ENCODE results near the gene PABPN1L. TPM values are rescaled to one million over a fixed set of nuclear protein-coding genes. Genes with fewer than 3 reads are reported as not detected.

PABPN1L gene
- total and polyA plus RNA-seq, 2 experiments from 2014 or later, result not detected

DNA sequence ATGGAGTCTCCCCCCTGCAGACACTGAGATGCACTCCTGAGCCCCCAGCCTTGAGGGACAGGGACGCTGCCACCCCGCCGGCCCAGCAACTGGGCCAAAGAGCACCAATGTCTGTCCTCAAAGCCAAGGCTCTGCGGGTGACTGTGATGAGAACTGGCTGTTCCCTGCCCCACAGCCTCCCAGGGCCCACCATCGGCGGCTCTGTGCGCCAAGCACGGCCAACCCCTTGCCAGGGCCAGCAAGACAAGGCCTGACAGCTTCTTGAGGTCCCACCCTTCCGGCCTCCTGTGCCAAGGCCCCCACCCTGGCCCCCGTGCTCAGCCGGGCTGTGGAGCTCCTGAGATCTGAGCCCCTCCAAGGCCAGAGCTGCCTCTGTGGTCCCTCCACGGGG lies 34.2 kb upstream of the PABPN1L start (continued):
- TF ChIP-seq, protein P1, sequence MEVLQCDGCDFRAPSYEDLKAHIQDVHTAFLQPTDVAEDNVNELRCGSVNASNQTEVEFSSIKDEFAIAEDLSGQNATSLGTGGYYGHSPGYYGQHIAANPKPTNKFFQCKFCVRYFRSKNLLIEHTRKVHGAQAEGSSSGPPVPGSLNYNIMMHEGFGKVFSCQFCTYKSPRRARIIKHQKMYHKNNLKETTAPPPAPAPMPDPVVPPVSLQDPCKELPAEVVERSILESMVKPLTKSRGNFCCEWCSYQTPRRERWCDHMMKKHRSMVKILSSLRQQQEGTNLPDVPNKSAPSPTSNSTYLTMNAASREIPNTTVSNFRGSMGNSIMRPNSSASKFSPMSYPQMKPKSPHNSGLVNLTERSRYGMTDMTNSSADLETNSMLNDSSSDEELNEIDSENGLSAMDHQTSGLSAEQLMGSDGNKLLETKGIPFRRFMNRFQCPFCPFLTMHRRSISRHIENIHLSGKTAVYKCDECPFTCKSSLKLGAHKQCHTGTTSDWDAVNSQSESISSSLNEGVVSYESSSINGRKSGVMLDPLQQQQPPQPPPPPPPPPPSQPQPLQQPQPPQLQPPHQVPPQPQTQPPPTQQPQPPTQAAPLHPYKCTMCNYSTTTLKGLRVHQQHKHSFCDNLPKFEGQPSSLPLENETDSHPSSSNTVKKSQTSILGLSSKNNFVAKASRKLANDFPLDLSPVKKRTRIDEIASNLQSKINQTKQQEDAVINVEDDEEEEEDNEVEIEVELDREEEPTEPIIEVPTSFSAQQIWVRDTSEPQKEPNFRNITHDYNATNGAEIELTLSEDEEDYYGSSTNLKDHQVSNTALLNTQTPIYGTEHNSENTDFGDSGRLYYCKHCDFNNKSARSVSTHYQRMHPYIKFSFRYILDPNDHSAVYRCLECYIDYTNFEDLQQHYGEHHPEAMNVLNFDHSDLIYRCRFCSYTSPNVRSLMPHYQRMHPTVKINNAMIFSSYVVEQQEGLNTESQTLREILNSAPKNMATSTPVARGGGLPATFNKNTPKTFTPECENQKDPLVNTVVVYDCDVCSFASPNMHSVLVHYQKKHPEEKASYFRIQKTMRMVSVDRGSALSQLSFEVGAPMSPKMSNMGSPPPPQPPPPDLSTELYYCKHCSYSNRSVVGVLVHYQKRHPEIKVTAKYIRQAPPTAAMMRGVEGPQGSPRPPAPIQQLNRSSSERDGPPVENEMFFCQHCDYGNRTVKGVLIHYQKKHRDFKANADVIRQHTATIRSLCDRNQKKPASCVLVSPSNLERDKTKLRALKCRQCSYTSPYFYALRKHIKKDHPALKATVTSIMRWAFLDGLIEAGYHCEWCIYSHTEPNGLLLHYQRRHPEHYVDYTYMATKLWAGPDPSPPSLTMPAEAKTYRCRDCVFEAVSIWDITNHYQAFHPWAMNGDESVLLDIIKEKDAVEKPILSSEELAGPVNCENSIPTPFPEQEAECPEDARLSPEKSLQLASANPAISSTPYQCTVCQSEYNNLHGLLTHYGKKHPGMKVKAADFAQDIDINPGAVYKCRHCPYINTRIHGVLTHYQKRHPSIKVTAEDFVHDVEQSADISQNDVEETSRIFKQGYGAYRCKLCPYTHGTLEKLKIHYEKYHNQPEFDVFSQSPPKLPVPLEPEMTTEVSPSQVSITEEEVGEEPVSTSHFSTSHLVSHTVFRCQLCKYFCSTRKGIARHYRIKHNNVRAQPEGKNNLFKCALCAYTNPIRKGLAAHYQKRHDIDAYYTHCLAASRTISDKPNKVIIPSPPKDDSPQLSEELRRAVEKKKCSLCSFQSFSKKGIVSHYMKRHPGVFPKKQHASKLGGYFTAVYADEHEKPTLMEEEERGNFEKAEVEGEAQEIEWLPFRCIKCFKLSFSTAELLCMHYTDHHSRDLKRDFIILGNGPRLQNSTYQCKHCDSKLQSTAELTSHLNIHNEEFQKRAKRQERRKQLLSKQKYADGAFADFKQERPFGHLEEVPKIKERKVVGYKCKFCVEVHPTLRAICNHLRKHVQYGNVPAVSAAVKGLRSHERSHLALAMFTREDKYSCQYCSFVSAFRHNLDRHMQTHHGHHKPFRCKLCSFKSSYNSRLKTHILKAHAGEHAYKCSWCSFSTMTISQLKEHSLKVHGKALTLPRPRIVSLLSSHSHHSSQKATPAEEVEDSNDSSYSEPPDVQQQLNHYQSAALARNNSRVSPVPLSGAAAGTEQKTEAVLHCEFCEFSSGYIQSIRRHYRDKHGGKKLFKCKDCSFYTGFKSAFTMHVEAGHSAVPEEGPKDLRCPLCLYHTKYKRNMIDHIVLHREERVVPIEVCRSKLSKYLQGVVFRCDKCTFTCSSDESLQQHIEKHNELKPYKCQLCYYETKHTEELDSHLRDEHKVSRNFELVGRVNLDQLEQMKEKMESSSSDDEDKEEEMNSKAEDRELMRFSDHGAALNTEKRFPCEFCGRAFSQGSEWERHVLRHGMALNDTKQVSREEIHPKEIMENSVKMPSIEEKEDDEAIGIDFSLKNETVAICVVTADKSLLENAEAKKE (CRISPR knock-in tag; IDR thresholded peaks at IDR 0.05), result no peak
- TF ChIP-seq CREB1 (CRISPR knock-in tag; IDR thresholded peaks at IDR 0.05; ENCODE audit: low read depth) (no peak), STAT1 (IDR thresholded peaks at IDR 0.05; ENCODE audit: unreplicated experiment) (no peak)

DNA sequence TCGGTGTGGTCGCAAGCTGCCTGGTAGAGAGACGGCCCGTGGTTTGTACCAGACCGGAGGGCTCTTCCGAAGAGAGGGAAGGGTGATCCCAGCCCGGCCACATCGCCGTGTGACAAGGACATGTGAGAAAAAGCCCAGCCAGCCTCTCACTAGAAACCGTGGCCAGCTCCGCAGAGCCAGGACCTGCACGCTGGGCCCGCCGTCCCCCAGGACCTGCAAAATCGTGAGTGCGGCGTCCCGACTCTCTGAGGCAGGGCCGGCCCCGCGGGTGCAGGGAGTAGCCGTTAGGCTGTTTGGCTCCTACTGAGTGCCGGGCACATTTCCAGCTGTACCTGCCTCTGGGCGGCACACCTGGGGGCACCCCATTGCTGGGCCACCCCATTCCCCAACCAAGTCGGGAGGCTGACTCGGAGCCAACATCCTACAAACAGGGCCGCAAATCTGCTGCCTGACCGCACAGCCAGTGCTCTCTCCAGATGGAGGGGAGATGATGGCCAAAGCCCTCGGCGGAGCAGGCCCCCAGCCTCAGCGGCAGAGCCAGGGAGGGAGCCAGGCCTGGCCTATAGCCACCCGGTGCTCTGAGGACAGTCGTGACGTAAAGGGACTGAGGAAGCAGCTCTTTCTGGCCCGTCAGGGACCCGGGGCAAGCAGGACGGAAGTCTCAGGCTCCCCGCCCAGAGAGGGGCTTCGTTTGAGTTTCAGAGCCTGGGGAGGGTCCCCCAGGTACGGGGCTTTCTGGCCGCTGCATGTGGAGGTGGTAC lies 33.6 kb upstream of the PABPN1L start:
- Histone ChIP-seq H3K4me3 (no peak overlapping the region), H3K4me2 (no peak overlapping the region), H3K79me2 (replicated peaks; ENCODE audit: insufficient read depth) (no peaks in the 10 kb centered on the region), H3F3A (replicated peaks; ENCODE audit: low read depth) (no peaks in the 10 kb centered on the region), H2AFZ (no peak overlapping the region), H3K36me3 (ENCODE audit: insufficient read depth) (no peaks in the 10 kb centered on the region), H4K20me1 (replicated peaks; ENCODE audit: insufficient read depth) (no peaks in the 10 kb centered on the region), H3K27ac (ENCODE audit: low read depth) (no peak overlapping the region), H3K4me1 (ENCODE audit: insufficient read depth) (no peaks in the 10 kb centered on the region), H3K9me2 (ENCODE audit: insufficient read depth) (no peaks in the 10 kb centered on the region), H3K27me3 (ENCODE audit: insufficient read depth) (no peaks in the 10 kb centered on the region)
- Mint-ChIP-seq H3K36me3 (ENCODE audit: low read depth) (no peaks in the 10 kb centered on the region), H3K27ac (no peak overlapping the region), H3K4me3 (no peak overlapping the region), H3K4me1 (peaks cover 6% of the 10 kb centered on the region; the same call in 2 of the 3 replicates), H3K9me3 (no peaks in the 10 kb centered on the region), H3K27me3 (ENCODE audit: insufficient read depth, low read depth, poor library complexity) (peaks cover 4% of the 10 kb centered on the region)
- DNase-seq (ENCODE audit: low spot score), result no peak
- ATAC-seq, result no peak
- TF ChIP-seq JUNB (IDR thresholded peaks at IDR 0.05; ENCODE audit: unreplicated experiment), result no peak
- no peak for TF ChIP-seq ZNF114 (CRISPR knock-in tag; IDR thresholded peaks at IDR 0.05)
- no peak for TF ChIP-seq EZH2 (IDR thresholded peaks at IDR 0.05; ENCODE audit: low read depth, unreplicated experiment)
- TF ChIP-seq, protein P2, sequence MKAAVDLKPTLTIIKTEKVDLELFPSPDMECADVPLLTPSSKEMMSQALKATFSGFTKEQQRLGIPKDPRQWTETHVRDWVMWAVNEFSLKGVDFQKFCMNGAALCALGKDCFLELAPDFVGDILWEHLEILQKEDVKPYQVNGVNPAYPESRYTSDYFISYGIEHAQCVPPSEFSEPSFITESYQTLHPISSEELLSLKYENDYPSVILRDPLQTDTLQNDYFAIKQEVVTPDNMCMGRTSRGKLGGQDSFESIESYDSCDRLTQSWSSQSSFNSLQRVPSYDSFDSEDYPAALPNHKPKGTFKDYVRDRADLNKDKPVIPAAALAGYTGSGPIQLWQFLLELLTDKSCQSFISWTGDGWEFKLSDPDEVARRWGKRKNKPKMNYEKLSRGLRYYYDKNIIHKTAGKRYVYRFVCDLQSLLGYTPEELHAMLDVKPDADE (IDR thresholded peaks at IDR 0.05), result no peak

Data from GM23338 (cell line).